Measurements from ENCODE around the gene WDR7.

WDR7 gene

DNA sequence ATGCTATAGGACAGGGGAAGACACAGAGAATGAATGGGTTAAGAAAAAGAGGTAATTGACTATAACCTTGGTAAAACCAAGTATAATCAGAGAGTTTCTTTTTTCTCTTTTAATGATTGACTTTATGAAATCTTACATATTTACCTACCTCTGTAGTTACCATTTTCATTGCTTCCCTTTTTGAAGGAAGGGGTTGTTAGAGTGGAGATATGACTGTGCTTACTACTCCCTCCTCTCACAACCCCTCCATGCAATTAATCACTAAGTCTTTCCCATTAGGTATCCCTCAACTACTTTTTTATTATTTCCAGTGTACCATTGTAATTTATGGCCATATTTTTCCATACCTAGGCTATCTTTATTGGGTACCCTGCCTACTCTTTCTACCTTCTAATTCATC lies 71.4 kb downstream of the WDR7 start:
- DNase-seq (ENCODE audit: low read depth) = no peak

GRCh38 chr18:56723068-56723467 lies 71.9 kb downstream of the WDR7 start:
- no peak for DNase-seq (ENCODE audit: low read depth)

- no peak for DNase-seq (ENCODE audit: low read depth)
Observed at GRCh38 chr18:56723706-56724105, 72.5 kb downstream of the WDR7 start.

DNA sequence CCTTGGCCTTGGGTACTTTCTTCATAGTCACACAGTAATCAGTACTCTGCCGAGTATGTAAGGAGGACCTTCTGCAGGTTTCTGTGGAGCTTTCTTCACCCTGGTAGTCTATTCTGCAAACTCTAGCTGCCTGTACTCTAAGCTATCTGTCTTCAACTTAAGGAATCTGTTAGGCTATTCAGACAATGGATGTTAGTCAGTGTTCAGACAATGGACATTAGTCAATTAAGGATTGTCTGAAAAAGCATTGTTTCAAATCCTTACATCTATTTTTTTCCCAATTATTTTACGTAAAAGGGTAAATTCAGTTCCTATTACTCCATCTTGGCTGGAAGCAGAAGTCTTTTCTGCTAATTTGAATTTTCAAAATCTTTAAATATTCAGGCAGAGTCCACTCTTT lies 75.7 kb downstream of the WDR7 start:
- DNase-seq (ENCODE audit: low read depth) = no peak

DNA sequence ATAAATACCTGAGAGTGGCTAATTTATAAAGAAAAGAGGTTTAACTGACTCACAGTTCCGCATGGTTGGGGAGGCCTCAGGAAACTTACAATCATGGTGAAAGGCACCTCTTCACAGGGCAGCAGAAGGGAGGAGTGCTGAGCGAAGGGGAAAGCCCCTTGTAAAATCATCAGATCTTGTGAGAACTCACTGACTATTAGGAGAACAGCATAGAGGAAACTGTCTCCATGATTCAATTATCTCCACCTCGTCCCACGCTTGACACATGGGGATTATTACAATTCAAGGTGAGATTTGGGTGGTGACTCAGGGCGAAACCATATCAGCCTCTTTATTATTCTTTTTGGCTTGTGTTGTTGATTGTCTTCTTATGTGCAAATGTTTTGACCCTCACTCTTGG lies 76.2 kb downstream of the WDR7 start:
- no peak for DNase-seq (ENCODE audit: low read depth)

GRCh38 chr18:56728741-56729140 lies 77.6 kb downstream of the WDR7 start:
- no peak for DNase-seq (ENCODE audit: low read depth)

GRCh38 chr18:56738184-56738583 lies 87.0 kb downstream of the WDR7 start:
- no peak for DNase-seq (ENCODE audit: low read depth)

- DNase-seq (ENCODE audit: low read depth) = no peak
Observed at GRCh38 chr18:56739731-56740130, 88.6 kb downstream of the WDR7 start.

- DNase-seq (ENCODE audit: low read depth) = no peak
Observed at GRCh38 chr18:56740645-56741044, 89.5 kb downstream of the WDR7 start.

DNA sequence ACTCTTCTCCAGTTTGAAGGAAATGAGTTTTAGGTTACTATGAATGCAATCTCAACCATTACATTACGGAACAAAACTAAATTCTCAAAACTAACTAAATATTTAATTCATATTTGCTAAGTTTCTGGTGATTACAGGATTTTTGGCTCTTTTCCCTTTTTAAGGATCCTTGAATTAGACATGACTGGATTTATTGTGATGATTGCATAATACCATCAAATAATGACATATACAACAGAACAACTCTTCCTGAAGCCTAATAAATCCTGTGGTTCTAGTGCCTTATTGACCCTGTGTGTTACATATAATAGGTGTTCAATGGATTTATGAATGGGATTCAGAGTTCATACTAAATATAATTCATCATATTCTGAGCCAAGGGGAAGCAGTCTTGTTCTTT lies 90.5 kb downstream of the WDR7 start:
- DNase-seq (ENCODE audit: low read depth) = no peak

DNA sequence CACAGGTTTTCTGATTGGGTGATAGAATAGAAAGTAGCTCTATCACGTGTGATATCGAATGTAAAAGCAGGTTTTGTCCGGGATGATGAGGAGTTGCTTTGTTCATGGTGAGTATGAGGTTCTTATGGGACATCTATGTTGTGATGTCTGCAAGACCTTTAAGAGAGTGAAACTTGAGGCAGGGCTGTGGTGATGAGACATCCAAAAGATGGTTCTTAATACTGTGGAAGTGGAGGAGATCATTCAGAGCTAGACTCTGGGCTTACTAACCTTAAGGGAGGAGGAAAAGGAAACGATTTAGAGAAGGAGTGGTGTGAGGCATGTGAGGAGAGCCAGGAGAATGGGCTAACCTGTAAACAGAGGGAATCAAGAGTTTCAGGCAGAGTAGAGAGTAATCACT lies 92.0 kb downstream of the WDR7 start:
- no peak for DNase-seq (ENCODE audit: low read depth)

DNA sequence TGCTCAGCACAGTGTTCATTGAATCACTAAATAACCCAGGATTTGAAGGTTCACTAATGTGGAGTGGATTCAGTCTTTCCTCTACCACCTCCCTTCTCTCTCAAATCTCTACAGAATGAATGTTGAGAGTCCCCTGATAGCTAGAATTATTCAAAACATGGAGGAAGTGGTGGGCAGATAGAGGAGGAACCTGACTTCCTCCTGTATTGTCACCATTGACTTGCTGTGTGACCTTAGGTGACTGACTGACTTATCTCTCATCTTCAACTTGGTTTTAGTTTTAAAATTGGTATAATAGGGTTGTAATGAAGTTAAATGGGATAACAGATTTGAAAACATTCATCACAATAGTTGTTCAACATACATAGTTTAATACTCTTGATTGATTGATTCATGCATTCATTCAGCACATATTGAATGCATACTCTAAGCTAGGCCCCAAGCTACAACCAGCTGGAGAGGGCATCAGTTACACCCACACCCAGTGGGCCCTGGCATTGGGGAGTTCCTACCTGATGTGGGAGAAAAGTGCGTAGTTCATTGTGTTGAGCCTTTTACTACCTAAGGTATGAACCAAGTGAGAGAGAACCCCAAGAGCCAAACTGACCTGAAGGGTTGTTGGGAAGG lies 96.0 kb downstream of the WDR7 start:
- no peak for DNase-seq (ENCODE audit: low read depth)

DNA sequence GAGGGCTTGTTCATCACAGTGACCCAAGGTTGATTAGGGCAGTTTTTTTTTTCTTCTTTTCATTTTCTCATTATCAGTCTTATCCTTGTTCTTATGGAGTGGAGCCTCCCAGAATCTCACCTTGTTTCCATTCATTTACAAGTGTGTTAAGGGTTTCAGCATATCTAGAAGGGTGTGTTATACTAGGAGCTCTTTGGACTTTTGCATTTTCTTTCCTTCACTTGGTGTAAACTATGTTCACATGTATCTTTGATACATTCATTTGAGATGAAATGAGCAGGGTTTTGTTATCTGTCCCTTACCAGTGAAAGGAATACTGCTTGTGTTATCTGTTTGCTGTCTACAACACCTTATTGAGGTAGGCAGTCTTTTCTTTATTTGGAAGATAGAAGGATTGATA lies 96.7 kb downstream of the WDR7 start:
- no peak for DNase-seq (ENCODE audit: low read depth)

GRCh38 chr18:56748698-56749268 lies 97.6 kb downstream of the WDR7 start:
- peak; percentile 5 for DNase-seq (ENCODE audit: low read depth)

- no peak for DNase-seq (ENCODE audit: low read depth)
Observed at GRCh38 chr18:56756966-56757365, 105.8 kb downstream of the WDR7 start.

DNA sequence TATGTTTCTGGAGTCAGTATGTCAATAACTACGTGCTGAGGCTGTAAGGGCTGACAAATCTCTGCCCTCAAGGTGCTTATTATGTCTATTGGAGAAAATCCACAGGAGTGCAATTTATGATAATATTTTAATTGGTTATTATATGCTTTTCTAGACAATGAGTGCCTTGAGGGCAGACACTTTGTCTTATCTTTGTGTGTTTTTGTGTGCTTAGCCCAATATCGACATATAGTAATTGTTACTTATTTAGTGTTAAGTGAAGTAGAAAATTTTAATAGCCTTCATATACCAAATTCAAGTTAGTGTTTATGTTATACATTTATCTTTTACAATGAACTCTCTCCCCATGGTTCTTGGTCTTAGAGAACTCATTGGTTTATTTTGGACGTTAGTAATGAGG lies 118.9 kb downstream of the WDR7 start:
- no peak for DNase-seq (ENCODE audit: low read depth)

- no peak for DNase-seq (ENCODE audit: low read depth)
Observed at GRCh38 chr18:56770873-56771272, 119.7 kb downstream of the WDR7 start.

GRCh38 chr18:56775701-56776100 lies 124.5 kb downstream of the WDR7 start:
- no peak for DNase-seq (ENCODE audit: low read depth)

DNA sequence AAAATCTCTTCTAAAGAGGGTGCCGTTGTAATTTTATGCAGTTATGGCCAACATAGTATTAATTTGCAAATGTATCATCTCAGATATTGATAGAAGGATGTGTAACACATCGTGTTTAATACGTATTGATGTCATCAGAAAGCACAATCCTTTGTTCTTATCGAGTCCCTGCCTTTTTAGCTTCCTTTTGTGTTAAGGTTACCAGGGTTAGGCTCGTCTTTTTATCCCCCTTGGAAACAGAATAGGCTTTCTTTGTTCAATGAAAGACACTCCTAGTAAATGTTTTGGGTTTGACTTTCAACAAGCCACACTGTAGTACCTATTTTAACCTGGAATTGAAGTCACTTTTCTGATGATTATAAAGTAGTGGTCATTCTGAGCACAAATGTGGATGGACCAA lies 136.2 kb downstream of the WDR7 start:
- DNase-seq (ENCODE audit: low read depth) = no peak

DNA sequence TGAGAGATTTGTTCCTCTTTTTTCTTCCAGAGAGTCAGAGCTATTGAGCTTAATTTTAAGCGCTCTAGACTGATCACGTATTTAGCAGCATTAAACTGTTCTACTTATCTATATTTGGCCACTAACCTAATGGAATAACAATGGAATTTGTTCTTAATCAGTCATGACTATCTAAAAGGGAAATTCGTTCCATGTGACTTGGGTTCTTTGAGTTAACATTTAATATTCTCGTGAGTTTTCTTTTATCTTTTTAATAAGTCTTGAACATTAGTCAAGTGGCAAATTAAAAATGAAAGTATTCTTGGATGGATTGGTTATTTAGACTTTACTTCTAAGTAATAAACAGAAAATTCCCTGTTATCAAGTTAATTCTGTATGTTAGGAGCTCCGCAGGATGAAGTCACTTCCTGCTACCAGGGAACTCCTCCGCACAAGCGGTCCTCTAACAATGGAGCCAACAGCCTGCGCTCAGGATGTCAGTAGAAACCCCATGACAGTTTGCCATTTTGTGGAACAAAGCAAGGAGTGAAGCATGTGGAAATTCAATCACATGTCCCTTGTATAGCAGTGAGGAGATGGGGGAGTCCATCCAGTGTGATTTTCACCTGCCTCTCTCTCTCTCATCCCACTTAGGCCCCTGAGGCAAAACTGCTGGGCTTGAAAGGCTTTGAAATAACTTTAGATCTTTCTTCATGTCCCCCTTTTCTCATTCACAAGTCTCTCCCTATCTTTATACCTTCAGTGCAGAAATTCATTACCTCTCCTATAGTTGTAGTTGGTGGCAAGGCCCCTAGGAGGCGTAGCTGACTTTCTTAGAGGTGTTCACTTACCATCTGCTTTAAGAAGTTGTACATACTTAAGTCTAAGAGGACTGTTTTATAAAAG lies 138.1 kb downstream of the WDR7 start:
- DNase-seq (ENCODE audit: low read depth) = no peak

DNA sequence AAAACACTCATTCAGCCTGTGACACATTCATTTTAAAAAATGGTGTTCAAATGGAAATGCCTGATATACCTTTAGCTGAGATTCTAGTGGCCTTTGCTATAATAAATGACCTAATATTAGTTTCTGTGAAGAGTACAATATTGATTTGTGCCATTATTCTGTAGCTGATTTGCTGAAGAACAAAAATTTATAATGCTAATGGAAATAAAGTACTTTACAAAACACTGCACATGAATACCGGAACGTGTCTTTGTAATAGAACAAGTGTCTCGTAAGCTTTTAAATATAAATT lies 138.7 kb downstream of the WDR7 start:
- DNase-seq (ENCODE audit: low read depth) = no peak

GRCh38 chr18:56795381-56795780 lies 144.2 kb downstream of the WDR7 start:
- no peak for DNase-seq (ENCODE audit: low read depth)

DNA sequence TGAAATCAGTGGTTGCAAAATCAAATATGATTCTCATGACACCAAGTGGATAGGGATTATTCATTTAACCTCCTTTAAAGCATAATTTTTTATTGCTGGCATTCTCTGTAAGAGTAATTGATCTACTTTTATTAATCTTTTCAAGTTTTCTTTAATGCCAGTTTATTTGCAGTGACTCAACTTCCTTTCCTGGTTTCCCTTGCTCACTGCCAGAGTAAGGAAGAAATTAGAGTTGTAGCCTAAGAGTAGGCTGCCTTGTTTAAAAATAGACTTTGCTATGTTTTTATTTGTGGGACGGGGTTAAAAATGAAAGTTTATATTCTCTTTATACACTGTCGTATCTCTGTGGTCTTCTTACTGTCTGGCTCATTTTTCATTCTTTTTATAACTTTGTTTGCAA lies 148.6 kb downstream of the WDR7 start:
- no peak for DNase-seq (ENCODE audit: low read depth)

- no peak for DNase-seq (ENCODE audit: low read depth)
Observed at GRCh38 chr18:56803051-56803450, 151.9 kb downstream of the WDR7 start.

All from HS-5 (cell line).